AG09309 (cell line): ENCODE data around the gene FAM184B.
"Not testable (repeated sequence)": the region's sequence is repeated elsewhere in the genome, so short reads cannot be mapped to it uniquely, and the experiment has no call there.

Experiments
- DNase-seq: peaks from one replicate; pipeline ENCODE4 v3.0.0-alpha.2; 2010; ENCODE audit warnings: low read depth
- H3K4me3 ChIP-seq: 2 replicates; pipeline ENCODE4 v1.5.1; 2011; ENCODE audit warnings: mild to moderate bottlenecking, low read depth, low read length, moderate library complexity; ENCODE audit not compliant: control insufficient read depth
- TF ChIP-seq, protein P1 (sequence below): IDR thresholded peaks from 2 replicates; pipeline ENCODE4 v1.5.1; 2011; ENCODE audit warnings: mild to moderate bottlenecking, low read depth, low read length, inconsistent platforms; ENCODE audit not compliant: insufficient read depth, control insufficient read depth; ENCODE audit errors: missing control alignments

Gene FAM184B

DNA sequence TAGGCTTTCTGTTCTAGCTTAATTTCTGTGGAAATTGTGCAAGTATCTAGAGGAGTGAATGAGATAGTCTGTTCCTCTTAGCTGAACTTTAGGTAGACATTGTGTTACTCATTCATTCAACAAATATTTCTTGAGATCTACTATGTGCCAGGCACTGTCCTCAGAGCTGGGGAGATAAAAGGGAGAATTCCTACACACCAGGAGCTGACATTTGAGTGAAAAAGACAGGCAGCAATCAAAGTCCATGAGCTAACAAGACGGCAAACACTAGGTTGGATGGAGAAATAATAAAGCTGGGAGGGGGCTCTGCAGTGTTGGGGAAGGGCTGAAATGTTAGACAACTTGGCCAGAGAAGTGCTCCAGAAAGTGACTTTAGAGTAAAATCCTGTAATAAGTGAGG is 86.9 kb downstream of the FAM184B start:
- TF ChIP-seq, protein P1, sequence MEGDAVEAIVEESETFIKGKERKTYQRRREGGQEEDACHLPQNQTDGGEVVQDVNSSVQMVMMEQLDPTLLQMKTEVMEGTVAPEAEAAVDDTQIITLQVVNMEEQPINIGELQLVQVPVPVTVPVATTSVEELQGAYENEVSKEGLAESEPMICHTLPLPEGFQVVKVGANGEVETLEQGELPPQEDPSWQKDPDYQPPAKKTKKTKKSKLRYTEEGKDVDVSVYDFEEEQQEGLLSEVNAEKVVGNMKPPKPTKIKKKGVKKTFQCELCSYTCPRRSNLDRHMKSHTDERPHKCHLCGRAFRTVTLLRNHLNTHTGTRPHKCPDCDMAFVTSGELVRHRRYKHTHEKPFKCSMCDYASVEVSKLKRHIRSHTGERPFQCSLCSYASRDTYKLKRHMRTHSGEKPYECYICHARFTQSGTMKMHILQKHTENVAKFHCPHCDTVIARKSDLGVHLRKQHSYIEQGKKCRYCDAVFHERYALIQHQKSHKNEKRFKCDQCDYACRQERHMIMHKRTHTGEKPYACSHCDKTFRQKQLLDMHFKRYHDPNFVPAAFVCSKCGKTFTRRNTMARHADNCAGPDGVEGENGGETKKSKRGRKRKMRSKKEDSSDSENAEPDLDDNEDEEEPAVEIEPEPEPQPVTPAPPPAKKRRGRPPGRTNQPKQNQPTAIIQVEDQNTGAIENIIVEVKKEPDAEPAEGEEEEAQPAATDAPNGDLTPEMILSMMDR, result no peak
- no peak for DNase-seq
- no peak overlapping the region for H3K4me3 ChIP-seq

DNA sequence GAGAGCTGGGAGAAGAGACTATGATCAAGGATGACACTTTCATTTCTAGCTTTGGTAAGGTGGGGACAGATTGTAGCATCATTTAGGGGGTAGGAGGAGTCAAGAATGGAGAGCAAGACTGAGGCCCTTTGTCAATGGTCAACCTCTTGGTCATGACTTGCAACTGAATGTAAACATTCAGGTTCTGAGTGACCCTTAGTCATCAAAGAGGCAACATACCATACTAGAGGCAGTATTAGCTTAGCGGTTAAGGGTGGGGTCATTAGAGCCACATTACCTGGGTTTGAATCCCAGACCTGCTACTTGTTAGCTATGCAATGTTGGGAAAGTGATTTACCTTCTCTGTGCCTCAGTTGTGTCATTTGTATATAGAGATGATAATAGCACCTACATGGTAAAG is 90.5 kb downstream of the FAM184B start:
- TF ChIP-seq, protein P1, result no peak
- H3K4me3 ChIP-seq, result no peak overlapping the region
- no peak for DNase-seq

DNA sequence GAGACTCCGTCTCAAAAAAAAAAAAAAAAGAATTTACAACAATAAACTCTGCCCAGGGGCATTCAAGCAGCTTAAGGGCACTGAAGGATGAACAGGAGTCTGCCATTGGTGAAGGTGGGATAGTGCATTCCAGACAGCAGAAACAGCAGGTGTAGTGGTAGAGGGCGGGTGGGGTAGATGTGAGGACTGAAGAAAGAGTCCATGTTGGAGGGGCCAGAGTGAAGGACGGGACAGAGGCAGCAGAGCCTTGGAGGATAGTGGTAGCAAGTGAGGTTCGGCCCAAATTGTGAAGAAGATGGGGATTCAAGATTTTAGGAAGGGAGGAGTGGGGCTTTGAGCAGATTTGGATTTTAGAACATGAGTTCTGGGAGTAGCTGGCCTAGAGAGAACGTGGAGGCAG is 91.3 kb downstream of the FAM184B start:
- TF ChIP-seq, protein P1, result no peak
- no peak for DNase-seq
- no peak overlapping the region for H3K4me3 ChIP-seq

GRCh38 chr4:17688011-17688441 is 93.4 kb downstream of the FAM184B start:
- DNase-seq, result no peak
- TF ChIP-seq, protein P1, result no peak
- no peak overlapping the region for H3K4me3 ChIP-seq

DNA sequence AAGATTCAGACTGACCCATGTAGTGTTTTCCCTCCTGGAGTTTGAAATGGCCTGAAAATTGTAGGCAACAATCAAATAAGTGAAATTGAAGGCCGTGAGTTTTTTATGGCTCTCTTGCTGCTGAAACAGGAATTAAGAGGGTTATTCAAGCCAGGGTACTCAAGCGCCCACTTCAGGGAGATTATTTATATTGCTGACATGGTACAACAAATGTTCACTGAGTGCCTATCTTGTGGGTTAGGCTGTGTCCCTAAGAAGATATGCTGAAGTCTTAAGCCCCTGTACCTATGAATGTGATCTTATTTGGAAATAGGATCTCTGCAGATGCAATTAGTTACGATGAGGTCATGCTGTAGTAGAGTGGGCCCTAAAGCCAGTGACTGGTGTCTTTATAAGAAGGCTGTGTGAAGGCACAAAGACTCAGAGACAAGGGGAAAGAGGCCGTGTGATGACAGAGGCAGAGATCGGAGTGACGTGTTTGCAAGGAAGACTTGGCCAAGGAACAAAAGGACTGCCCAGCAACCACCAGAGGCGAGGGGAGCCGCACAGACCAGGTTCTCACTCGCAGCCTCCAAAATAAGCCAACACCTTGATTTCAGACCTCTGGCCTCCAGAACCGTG is 94.1 kb downstream of the FAM184B start:
- TF ChIP-seq, protein P1, result no peak
- no peak for DNase-seq

GRCh38 chr4:17684648-17685047 is 96.8 kb downstream of the FAM184B start:
- H3K4me3 ChIP-seq, DNase-seq: not testable (repeated sequence)

More for the DNA sequence above, 94.1 kb downstream of the FAM184B start:
- no peak overlapping the region for H3K4me3 ChIP-seq

DNA sequence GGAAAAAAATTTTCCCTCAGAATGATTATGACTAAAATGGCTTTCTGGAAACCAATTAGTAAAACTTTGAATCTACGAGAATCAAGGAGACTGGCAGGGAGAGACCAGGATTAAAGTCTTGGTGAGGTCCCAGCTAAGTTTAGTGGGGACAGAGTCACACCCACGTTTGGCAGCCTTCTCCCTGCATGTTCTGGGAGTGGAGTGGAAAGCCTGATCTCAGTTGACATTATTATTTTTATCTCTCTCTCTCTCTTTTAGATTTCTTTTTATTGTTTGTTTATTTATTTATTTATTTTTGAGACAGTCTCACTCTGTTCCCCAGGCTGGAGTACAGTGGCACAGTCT is 99.2 kb downstream of the FAM184B start:
- no peak for DNase-seq
- no peak overlapping the region for H3K4me3 ChIP-seq
- TF ChIP-seq, protein P1, result no peak
